ENCODE measurements around the gene KHDC4. TPM values are rescaled to one million over a fixed set of nuclear protein-coding genes. Genes with fewer than 3 reads are reported as not detected.

Gene KHDC4
- total and polyA plus RNA-seq, 4 donors, result 15.4 to 63.1 (median 34.6) TPM

DNA sequence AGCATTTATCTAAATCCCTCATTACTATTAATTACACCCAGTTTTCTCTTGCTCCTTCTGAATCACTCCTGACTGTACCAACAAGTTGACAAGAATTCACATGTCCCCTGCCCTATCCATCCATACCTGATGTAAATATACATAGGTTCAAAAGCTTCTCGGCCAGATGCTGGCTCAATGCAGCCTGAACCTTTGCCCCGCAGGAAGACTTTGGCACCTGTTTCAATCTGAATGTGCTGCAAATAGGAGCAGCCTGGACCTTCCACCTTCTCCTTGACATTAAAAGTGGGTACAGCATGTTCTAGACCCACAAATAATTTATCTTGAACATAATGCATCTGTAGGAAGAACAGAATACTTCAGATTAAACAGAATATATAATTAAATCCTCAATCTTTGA is 8.7 kb downstream of the KHDC4 start:
- no peak overlapping the region for H3K9ac ChIP-seq (ENCODE audit: insufficient read depth in 1 of 2, low read length in 2 of 2)
- H3K27me3 ChIP-seq (ENCODE audit: control insufficient read depth in 3 of 3, insufficient read depth in 3 of 3, low read length in 2 of 3), result no peaks in the 10 kb centered on the region
- peaks cover 43 to 60% (median 50%) of the 10 kb centered on the region in 4 donors for H3K36me3 ChIP-seq (ENCODE audit: control insufficient read depth in 4 of 4, insufficient read depth in 4 of 4, low read length in 4 of 4)
- H3K9me3 ChIP-seq (ENCODE audit: control insufficient read depth in 4 of 4, insufficient read depth in 3 of 4, low read length in 3 of 4), result no peaks in the 10 kb centered on the region
- no peaks in the 10 kb centered on the region for H3K4me1 ChIP-seq (ENCODE audit: control insufficient read depth in 5 of 5, insufficient read depth in 5 of 5, low read length in 5 of 5)
- TF ChIP-seq, protein P1, sequence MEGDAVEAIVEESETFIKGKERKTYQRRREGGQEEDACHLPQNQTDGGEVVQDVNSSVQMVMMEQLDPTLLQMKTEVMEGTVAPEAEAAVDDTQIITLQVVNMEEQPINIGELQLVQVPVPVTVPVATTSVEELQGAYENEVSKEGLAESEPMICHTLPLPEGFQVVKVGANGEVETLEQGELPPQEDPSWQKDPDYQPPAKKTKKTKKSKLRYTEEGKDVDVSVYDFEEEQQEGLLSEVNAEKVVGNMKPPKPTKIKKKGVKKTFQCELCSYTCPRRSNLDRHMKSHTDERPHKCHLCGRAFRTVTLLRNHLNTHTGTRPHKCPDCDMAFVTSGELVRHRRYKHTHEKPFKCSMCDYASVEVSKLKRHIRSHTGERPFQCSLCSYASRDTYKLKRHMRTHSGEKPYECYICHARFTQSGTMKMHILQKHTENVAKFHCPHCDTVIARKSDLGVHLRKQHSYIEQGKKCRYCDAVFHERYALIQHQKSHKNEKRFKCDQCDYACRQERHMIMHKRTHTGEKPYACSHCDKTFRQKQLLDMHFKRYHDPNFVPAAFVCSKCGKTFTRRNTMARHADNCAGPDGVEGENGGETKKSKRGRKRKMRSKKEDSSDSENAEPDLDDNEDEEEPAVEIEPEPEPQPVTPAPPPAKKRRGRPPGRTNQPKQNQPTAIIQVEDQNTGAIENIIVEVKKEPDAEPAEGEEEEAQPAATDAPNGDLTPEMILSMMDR (IDR thresholded peaks at IDR 0.05; ENCODE audit: control extremely low read depth, extremely low read depth), result no peak
- ATAC-seq (ENCODE audit: insufficient read depth, low FRiP score), result no peak
- no peak for DNase-seq
- no peak overlapping the region for H3K4me3 ChIP-seq
- no peak overlapping the region for H3K27ac ChIP-seq (ENCODE audit: low read depth in 1 of 2, low read length in 1 of 2)
- WGBS, 2 donors, result 95 to 99% methylated on average over 2 of the region's 2 CpGs

DNA sequence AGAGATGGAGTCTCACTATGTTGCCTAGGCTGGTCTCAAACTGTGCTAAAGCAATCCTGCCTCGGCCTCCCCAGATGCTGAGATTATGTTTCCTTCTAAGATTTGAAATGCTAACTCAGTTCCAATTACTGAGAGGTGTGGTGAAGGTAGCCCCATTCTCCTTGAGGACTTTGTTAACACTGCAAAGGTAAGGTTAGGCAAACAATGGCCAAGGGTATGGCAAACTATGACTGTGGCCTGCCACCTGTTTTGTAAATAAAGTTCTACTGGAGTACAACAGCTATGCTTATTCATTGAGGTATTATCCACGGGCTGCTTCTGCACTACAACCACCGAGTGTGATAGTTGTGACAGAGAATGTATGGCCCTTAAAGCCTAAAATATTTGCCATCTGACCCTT is 13.5 kb downstream of the KHDC4 start:
- no peak for ATAC-seq (ENCODE audit: insufficient read depth, low FRiP score)
- WGBS, 2 donors, result 94 to 95% methylated on average over 3 of the region's 3 CpGs

DNA sequence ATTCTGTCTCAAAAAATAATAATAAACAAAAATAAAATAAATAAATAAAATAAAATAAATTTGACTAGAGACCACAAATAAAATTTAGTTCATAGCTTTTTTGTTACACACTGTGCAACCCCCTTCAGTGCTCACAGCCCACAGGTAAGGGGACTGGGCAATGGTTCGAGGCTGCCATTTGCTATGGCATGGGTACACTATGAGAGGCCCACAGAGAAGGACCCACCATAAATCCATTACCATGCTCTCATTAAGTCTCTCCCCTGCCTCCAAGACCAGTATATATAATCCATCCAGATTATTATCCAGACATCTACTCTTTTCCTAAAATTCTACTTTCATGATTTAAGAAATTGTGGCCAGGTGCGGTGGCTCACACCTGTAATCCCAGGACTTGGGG is 14.4 kb downstream of the KHDC4 start:
- Histone ChIP-seq H3K27me3 (ENCODE audit: control insufficient read depth in 3 of 3, insufficient read depth in 3 of 3, low read length in 2 of 3) (no peaks in the 10 kb centered on the region), H3K4me1 (ENCODE audit: control insufficient read depth in 5 of 5, insufficient read depth in 5 of 5, low read length in 5 of 5) (no peaks in the 10 kb centered on the region), H3K27ac (ENCODE audit: low read depth in 1 of 2, low read length in 1 of 2) (no peak overlapping the region), H3K4me3 (no peak overlapping the region), H3K36me3 (ENCODE audit: control insufficient read depth in 4 of 4, insufficient read depth in 4 of 4, low read length in 4 of 4) (peaks cover 47 to 69% (median 53%) of the 10 kb centered on the region in 4 donors), H3K9ac (ENCODE audit: insufficient read depth in 1 of 2, low read length in 2 of 2) (no peak overlapping the region), H3K9me3 (ENCODE audit: control insufficient read depth in 4 of 4, insufficient read depth in 3 of 4, low read length in 3 of 4) (no peaks in the 10 kb centered on the region)
- ATAC-seq (ENCODE audit: insufficient read depth, low FRiP score) (no peak), DNase-seq (no peak)
- TF ChIP-seq, protein P1 (IDR thresholded peaks at IDR 0.05; ENCODE audit: control extremely low read depth, extremely low read depth), result no peak
- 96 to 98% methylated on average over 2 of the region's 2 CpGs for WGBS, 2 donors

More for the DNA sequence above, 13.5 kb downstream of the KHDC4 start:
- H3K27me3 ChIP-seq (ENCODE audit: control insufficient read depth in 3 of 3, insufficient read depth in 3 of 3, low read length in 2 of 3), result no peaks in the 10 kb centered on the region
- peaks cover 52 to 70% (median 55%) of the 10 kb centered on the region in 4 donors for H3K36me3 ChIP-seq (ENCODE audit: control insufficient read depth in 4 of 4, insufficient read depth in 4 of 4, low read length in 4 of 4)
- H3K27ac ChIP-seq (ENCODE audit: low read depth in 1 of 2, low read length in 1 of 2), result no peak overlapping the region
- H3K9me3 ChIP-seq (ENCODE audit: control insufficient read depth in 4 of 4, insufficient read depth in 3 of 4, low read length in 3 of 4), result no peaks in the 10 kb centered on the region
- no peak for DNase-seq
- no peak overlapping the region for H3K4me3 ChIP-seq
- no peaks in the 10 kb centered on the region for H3K4me1 ChIP-seq (ENCODE audit: control insufficient read depth in 5 of 5, insufficient read depth in 5 of 5, low read length in 5 of 5)
- TF ChIP-seq, protein P1 (IDR thresholded peaks at IDR 0.05; ENCODE audit: control extremely low read depth, extremely low read depth), result no peak
- H3K9ac ChIP-seq (ENCODE audit: insufficient read depth in 1 of 2, low read length in 2 of 2), result no peak overlapping the region

DNA sequence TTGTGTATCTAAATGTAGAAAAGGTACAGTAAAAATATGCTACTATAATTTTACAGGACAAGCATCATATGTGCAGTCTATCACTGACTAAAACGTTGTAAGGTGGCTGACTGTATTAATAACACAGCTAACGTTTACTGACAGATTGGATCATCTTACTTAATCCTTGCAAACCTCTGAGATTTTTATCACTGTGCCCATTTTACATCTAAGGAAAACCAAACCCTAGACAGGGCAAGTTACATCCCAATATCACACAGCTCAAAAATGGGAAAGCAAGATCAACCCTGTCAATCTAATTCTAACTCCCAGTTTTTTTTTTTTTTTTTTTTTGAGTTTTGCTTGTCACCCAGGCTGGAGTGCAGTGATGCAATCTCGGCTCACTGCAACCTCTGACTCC is 15.6 kb downstream of the KHDC4 start:
- ATAC-seq (ENCODE audit: insufficient read depth, low FRiP score) (no peak), DNase-seq (no peak)
- H3K9ac ChIP-seq (ENCODE audit: insufficient read depth in 1 of 2, low read length in 2 of 2), result no peak overlapping the region
- no peak overlapping the region for H3K27ac ChIP-seq (ENCODE audit: low read depth in 1 of 2, low read length in 1 of 2)
- 76 to 86% methylated on average over 3 of the region's 3 CpGs for WGBS, 2 donors
- no peaks in the 10 kb centered on the region for H3K9me3 ChIP-seq (ENCODE audit: control insufficient read depth in 4 of 4, insufficient read depth in 3 of 4, low read length in 3 of 4)
- no peaks in the 10 kb centered on the region for H3K4me1 ChIP-seq (ENCODE audit: control insufficient read depth in 5 of 5, insufficient read depth in 5 of 5, low read length in 5 of 5)
- TF ChIP-seq, protein P1 (IDR thresholded peaks at IDR 0.05; ENCODE audit: control extremely low read depth, extremely low read depth), result no peak
- H3K36me3 ChIP-seq (ENCODE audit: control insufficient read depth in 4 of 4, insufficient read depth in 4 of 4, low read length in 4 of 4), result peaks cover 44 to 68% (median 58%) of the 10 kb centered on the region in 4 donors
- H3K4me3 ChIP-seq, result no peak overlapping the region
- H3K27me3 ChIP-seq (ENCODE audit: control insufficient read depth in 3 of 3, insufficient read depth in 3 of 3, low read length in 2 of 3), result no peaks in the 10 kb centered on the region

Measured in lung (tissue), 12 donors.